SK-N-SH treated with all-trans-retinoic acid at 6 μM for 48 hours (cell line): Measurements from ENCODE around the gene CACNA1D.

Experiments used
- ATAC-seq: fragments of 200-7000 bp; cut with Tn5 transposase; 3 replicates; pipeline ENCODE4 v1.9.1; 2020; ENCODE audit warnings: mild to moderate bottlenecking, moderate library complexity
- ARNTL ChIP-seq: fragments of 450-650 bp; formaldehyde crosslinking; IDR thresholded peaks from 2 replicates; pipeline ENCODE4 v1.5.0; 2020; ENCODE audit warnings: low read depth, mild to moderate bottlenecking, moderate library complexity, borderline replicate concordance
- BACH2 ChIP-seq: fragments of 250-450 bp; sonication (Bioruptor Pico); IDR thresholded peaks from 2 replicates; pipeline ENCODE4 v1.9.0; 2021; ENCODE audit warnings: mild to moderate bottlenecking, borderline replicate concordance
- CSDC2 ChIP-seq: fragments of 250-450 bp; sonication (Bioruptor Pico); IDR thresholded peaks from 2 replicates; pipeline ENCODE4 v1.5.0; 2020; ENCODE audit warnings: mild to moderate bottlenecking, moderate library complexity
- ESRRG ChIP-seq: fragments of 250-450 bp; sonication (Bioruptor Pico); IDR thresholded peaks from 2 replicates; pipeline ENCODE4 v1.6.1; 2021; ENCODE audit warnings: mild to moderate bottlenecking
- GLIS3 ChIP-seq: fragments of 250-450 bp; sonication (Bioruptor Pico); IDR thresholded peaks from 2 replicates; pipeline ENCODE4 v1.5.0; 2020; ENCODE audit warnings: mild to moderate bottlenecking, moderate library complexity
- ISL1 ChIP-seq: fragments of 250-450 bp; sonication (Bioruptor Pico); IDR thresholded peaks from 2 replicates; pipeline ENCODE4 v2.1.2; 2022; ENCODE audit warnings: mild to moderate bottlenecking, moderate library complexity
- OSR1 ChIP-seq: fragments of 250-450 bp; sonication (Bioruptor Pico); IDR thresholded peaks from 2 replicates; pipeline ENCODE4 v1.8.0; 2022; ENCODE audit warnings: moderate library complexity, mild to moderate bottlenecking, inconsistent platforms
- PPARA ChIP-seq: fragments of 250-450 bp; sonication (Bioruptor Pico); IDR thresholded peaks from 2 replicates; pipeline ENCODE4 v1.5.0; 2020; ENCODE audit warnings: mild to moderate bottlenecking, borderline replicate concordance
- RARB ChIP-seq: fragments of 250-450 bp; sonication (Bioruptor Pico); IDR thresholded peaks from 2 replicates; pipeline ENCODE4 v1.8.0; 2021; ENCODE audit warnings: mild to moderate bottlenecking, moderate library complexity
- SNAI2 ChIP-seq: fragments of 250-450 bp; sonication (Bioruptor Pico); IDR thresholded peaks from 2 replicates; pipeline ENCODE4 v1.5.0; 2020; ENCODE audit warnings: mild to moderate bottlenecking, moderate library complexity
- TCF4 ChIP-seq: fragments of 250-450 bp; sonication (Bioruptor Pico); IDR thresholded peaks from 2 replicates; pipeline ENCODE4 v1.8.0; 2021; ENCODE audit warnings: mild to moderate bottlenecking, moderate library complexity, borderline replicate concordance
- TOX ChIP-seq: fragments of 250-450 bp; sonication (Bioruptor Pico); IDR thresholded peaks from 2 replicates; pipeline ENCODE4 v1.8.0; 2021; ENCODE audit warnings: mild to moderate bottlenecking, moderate library complexity, borderline replicate concordance
- ZC3H10 ChIP-seq: fragments of 250-450 bp; sonication (Bioruptor Pico); IDR thresholded peaks from 2 replicates; pipeline ENCODE4 v1.5.1; 2021; ENCODE audit warnings: mild to moderate bottlenecking, moderate library complexity
- ZFP3 ChIP-seq: fragments of 250-450 bp; sonication (Bioruptor Pico); IDR thresholded peaks from 2 replicates; pipeline ENCODE4 v1.5.0; 2020; ENCODE audit warnings: mild to moderate bottlenecking, moderate library complexity
- ZFP30 ChIP-seq: fragments of 450-650 bp; formaldehyde crosslinking; IDR thresholded peaks from 2 replicates; pipeline ENCODE4 v1.5.0; 2022; ENCODE audit warnings: mild to moderate bottlenecking, moderate library complexity
- ZNF565 ChIP-seq: fragments of 450-650 bp; formaldehyde crosslinking; conservative IDR thresholded peaks from 2 replicates; pipeline ENCODE4 v1.5.0; 2020; ENCODE audit warnings: low read depth, mild to moderate bottlenecking, moderate library complexity
- ZNF8 ChIP-seq: fragments of 450-650 bp; formaldehyde crosslinking; IDR thresholded peaks from 2 replicates; pipeline ENCODE4 v1.5.0; 2020; ENCODE audit warnings: mild to moderate bottlenecking, moderate library complexity
- TF ChIP-seq, protein P1 (sequence below): fragments of 250-450 bp; sonication (Bioruptor Pico); IDR thresholded peaks from 2 replicates; pipeline ENCODE4 v1.5.0; 2020; ENCODE audit warnings: mild to moderate bottlenecking, moderate library complexity
- TF ChIP-seq, protein P2 (sequence below): fragments of 250-450 bp; sonication (Bioruptor Pico); IDR thresholded peaks from 2 replicates; pipeline ENCODE4 v1.5.1; 2020; ENCODE audit warnings: low read depth, mild to moderate bottlenecking, moderate library complexity
- TF ChIP-seq, protein P3 (sequence below): fragments of 250-450 bp; sonication (Bioruptor Pico); IDR thresholded peaks from 2 replicates; pipeline ENCODE4 v1.8.0; 2020; ENCODE audit warnings: mild to moderate bottlenecking, moderate library complexity, borderline replicate concordance
- TF ChIP-seq, protein P4 (sequence below): fragments of 250-450 bp; sonication (Bioruptor Pico); IDR thresholded peaks from 2 replicates; pipeline ENCODE4 v1.5.1; 2021; ENCODE audit warnings: mild to moderate bottlenecking, moderate library complexity

Gene CACNA1D

GRCh38 chr3:53845103-53845880, 350.9 kb downstream of the CACNA1D start:
- no peak; the same call in 1 of the 3 replicates for ATAC-seq
- TF ChIP-seq ISL1 (no peak), TOX (CRISPR knock-in tag) (no peak), ESRRG (no peak), GLIS3 (no peak), ZC3H10 (CRISPR knock-in tag) (no peak), ZFP3 (CRISPR knock-in tag) (no peak), TCF4 (CRISPR knock-in tag) (no peak), RARB (CRISPR knock-in tag) (no peak), SNAI2 (CRISPR knock-in tag) (no peak), ZFP30 (CRISPR knock-in tag) (no peak), ARNTL (CRISPR knock-in tag) (no peak), BACH2 (CRISPR knock-in tag) (no peak), ZNF565 (CRISPR knock-in tag) (no peak), CSDC2 (no peak), PPARA (CRISPR knock-in tag) (no peak), OSR1 (no peak)
- TF ChIP-seq, protein P1, sequence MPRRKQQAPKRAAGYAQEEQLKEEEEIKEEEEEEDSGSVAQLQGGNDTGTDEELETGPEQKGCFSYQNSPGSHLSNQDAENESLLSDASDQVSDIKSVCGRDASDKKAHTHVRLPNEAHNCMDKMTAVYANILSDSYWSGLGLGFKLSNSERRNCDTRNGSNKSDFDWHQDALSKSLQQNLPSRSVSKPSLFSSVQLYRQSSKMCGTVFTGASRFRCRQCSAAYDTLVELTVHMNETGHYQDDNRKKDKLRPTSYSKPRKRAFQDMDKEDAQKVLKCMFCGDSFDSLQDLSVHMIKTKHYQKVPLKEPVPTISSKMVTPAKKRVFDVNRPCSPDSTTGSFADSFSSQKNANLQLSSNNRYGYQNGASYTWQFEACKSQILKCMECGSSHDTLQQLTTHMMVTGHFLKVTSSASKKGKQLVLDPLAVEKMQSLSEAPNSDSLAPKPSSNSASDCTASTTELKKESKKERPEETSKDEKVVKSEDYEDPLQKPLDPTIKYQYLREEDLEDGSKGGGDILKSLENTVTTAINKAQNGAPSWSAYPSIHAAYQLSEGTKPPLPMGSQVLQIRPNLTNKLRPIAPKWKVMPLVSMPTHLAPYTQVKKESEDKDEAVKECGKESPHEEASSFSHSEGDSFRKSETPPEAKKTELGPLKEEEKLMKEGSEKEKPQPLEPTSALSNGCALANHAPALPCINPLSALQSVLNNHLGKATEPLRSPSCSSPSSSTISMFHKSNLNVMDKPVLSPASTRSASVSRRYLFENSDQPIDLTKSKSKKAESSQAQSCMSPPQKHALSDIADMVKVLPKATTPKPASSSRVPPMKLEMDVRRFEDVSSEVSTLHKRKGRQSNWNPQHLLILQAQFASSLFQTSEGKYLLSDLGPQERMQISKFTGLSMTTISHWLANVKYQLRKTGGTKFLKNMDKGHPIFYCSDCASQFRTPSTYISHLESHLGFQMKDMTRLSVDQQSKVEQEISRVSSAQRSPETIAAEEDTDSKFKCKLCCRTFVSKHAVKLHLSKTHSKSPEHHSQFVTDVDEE = no peak
- TF ChIP-seq, protein P2, sequence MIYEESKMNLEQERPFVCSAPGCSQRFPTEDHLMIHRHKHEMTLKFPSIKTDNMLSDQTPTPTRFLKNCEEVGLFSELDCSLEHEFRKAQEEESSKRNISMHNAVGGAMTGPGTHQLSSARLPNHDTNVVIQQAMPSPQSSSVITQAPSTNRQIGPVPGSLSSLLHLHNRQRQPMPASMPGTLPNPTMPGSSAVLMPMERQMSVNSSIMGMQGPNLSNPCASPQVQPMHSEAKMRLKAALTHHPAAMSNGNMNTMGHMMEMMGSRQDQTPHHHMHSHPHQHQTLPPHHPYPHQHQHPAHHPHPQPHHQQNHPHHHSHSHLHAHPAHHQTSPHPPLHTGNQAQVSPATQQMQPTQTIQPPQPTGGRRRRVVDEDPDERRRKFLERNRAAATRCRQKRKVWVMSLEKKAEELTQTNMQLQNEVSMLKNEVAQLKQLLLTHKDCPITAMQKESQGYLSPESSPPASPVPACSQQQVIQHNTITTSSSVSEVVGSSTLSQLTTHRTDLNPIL = no peak
- TF ChIP-seq, protein P3, sequence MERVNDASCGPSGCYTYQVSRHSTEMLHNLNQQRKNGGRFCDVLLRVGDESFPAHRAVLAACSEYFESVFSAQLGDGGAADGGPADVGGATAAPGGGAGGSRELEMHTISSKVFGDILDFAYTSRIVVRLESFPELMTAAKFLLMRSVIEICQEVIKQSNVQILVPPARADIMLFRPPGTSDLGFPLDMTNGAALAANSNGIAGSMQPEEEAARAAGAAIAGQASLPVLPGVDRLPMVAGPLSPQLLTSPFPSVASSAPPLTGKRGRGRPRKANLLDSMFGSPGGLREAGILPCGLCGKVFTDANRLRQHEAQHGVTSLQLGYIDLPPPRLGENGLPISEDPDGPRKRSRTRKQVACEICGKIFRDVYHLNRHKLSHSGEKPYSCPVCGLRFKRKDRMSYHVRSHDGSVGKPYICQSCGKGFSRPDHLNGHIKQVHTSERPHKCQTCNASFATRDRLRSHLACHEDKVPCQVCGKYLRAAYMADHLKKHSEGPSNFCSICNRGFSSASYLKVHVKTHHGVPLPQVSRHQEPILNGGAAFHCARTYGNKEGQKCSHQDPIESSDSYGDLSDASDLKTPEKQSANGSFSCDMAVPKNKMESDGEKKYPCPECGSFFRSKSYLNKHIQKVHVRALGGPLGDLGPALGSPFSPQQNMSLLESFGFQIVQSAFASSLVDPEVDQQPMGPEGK (CRISPR knock-in tag) = no peak
- TF ChIP-seq, protein P4, sequence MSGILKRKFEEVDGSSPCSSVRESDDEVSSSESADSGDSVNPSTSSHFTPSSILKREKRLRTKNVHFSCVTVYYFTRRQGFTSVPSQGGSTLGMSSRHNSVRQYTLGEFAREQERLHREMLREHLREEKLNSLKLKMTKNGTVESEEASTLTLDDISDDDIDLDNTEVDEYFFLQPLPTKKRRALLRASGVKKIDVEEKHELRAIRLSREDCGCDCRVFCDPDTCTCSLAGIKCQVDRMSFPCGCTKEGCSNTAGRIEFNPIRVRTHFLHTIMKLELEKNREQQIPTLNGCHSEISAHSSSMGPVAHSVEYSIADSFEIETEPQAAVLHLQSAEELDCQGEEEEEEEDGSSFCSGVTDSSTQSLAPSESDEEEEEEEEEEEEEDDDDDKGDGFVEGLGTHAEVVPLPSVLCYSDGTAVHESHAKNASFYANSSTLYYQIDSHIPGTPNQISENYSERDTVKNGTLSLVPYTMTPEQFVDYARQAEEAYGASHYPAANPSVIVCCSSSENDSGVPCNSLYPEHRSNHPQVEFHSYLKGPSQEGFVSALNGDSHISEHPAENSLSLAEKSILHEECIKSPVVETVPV = no peak
- TF ChIP-seq, all 23 proteins: peak for 0

GRCh38 chr3:53845881-53846133, 351.4 kb downstream of the CACNA1D start:
- no peak; the same call in 1 of the 3 replicates for ATAC-seq
- no peak for TF ChIP-seq ZFP3 (CRISPR knock-in tag)
- TF ChIP-seq BACH2 (CRISPR knock-in tag) = no peak
- no peak for TF ChIP-seq TCF4 (CRISPR knock-in tag)
- TF ChIP-seq OSR1 = no peak
- TF ChIP-seq, protein P1 = no peak
- TF ChIP-seq, protein P2 = no peak
- no peak for TF ChIP-seq ZNF8
- TF ChIP-seq ZC3H10 (CRISPR knock-in tag) = no peak
